Measurements from ENCODE around the gene NECTIN1.

The NECTIN1 gene

GRCh38 chr11:119729951-119730613 lies 1.1 kb upstream of the NECTIN1 start:
- no peak for DNase-seq

DNA sequence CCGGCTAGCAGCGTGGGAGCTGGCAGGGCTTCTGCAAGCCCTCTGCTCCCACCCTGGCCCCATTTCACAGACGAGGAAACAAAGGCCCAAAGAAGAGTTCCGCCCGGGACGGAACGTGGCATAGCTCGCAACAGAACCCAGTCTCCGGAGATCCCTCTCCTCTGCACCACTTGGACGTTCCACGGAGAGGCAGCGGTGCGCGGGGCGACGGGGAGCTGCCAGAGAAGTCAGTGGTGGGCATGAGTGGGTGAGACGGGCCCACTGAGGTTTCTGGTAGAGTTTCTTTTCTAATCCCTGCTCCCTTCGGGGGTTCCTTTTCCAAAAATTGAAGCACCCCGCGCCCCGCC lies 554 bp upstream of the NECTIN1 start:
- no peak for DNase-seq

DNA sequence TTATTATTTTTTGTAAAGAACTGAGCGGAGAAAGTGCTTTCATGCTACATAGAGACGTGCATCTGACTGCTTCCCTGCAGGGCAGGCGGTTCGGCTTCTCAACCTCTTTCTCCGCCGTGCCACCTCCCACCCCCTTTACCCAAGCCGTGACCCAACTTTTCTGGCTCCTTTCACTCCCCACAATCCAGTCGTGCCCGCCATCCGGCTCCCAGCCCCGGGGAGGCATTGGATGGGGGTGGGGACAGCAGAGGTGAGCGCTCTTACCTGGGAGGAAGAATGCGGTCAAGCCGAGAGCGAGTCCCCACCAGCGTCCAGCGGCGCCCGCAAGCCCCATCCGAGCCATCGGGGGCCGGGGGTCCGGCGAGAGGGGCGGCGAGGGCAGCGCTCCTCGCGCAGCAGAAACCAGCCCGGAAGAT lies 781 bp downstream of the NECTIN1 start:
- DNase-seq = no peak

GRCh38 chr11:119727523-119728151 lies 1.4 kb downstream of the NECTIN1 start:
- peak in 1 of 5 experiments; percentile 16 for DNase-seq

- no peak for DNase-seq
Observed at GRCh38 chr11:119726585-119727522, 2.1 kb downstream of the NECTIN1 start.

GRCh38 chr11:119726150-119726553 lies 2.8 kb downstream of the NECTIN1 start:
- DNase-seq = no peak

DNA sequence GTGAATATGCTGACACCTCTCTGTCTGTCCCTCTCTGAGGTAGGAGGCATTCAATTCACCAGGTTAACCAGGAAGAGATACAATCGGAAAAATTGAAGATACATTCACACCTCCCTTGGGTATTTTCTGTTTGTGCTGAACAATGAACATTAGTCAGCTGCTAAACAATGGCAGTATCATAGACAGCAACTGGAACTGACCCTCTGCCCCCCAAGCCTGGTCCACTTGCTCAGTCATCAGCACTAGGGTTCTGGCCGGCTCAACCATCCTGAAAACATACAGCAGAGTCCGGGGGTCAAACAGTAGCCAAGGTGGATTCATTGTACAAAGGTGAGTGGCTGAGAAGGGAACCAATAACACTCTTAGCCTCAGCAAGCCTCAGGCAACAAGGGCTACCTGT lies 4.0 kb downstream of the NECTIN1 start:
- no peak for DNase-seq

DNA sequence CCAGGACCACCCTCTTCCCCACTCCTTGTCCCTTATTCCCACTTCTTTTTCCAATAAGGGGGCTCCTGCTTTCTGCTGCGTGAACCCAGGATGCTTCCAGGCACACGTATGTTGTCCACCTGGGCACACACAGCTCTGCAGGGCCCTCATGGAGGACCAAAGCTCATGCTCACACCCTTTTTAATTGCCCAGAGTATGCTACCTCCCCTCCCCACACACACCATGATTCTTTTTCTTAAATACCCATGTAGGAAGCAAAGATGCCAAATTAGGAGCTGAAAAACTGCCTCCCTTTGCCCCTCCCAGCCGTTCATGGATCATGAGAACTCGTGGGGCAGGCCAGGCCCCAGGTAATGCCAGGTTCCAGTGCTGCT lies 5.1 kb downstream of the NECTIN1 start:
- no peak for DNase-seq

DNA sequence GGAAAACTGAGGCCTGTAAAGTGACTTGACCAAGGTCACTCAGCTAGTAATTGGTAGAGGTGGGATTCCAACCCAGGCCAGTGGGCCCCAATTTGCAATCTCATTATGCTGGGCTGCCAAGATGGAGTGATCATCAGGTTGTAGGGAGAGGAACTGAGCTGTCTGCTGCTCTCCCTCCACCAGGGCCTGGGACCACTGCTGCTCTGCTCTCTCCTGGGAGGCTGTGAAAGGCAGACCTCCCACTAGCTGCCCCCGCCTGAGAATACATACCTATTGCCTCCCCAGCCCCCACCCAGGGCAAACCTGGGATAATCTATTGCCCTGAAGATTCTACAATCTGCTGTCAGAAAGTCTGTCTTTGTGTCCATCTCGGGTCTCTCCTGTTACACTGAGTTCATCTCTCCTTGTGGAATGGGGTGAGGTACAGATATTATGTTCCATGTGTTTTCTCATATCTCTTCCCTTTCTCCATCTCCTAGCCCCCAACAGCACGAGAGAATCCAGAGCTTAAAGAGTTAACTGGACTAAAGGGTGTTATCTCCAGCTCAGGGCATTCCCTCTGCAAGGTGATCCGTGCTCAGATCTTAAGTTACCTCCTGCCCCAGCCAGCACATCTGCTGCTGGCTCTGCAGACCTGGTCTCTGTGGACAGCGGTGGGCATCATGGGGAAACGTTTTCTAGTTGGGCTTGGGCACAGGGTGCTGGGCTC lies 5.6 kb downstream of the NECTIN1 start:
- no peak for DNase-seq

DNA sequence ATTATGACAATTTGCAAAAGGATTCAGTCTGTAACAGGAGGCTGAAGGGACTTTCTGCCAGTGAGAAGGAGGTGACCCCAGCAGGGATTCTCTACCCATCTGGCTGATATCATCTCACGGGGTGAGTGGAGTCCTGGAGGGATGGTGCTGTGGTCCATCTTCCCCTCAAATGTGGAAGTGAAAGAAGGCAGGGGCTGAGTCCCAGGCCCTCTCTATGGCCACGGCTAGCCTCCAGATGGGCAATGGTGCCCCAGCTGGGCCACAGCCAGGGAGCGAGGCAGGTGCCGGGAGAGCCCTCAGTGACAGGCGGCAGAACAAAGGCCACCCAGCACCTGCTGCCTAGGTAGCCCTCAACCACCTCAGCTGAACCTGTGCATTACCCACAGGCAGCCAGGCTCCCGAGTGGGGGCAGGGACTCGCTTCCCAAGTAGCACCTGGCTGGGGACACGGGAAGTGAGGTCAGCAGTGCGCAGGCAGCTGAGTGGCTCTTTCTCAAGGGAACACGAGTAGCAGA lies 6.7 kb downstream of the NECTIN1 start:
- DNase-seq = no peak

DNA sequence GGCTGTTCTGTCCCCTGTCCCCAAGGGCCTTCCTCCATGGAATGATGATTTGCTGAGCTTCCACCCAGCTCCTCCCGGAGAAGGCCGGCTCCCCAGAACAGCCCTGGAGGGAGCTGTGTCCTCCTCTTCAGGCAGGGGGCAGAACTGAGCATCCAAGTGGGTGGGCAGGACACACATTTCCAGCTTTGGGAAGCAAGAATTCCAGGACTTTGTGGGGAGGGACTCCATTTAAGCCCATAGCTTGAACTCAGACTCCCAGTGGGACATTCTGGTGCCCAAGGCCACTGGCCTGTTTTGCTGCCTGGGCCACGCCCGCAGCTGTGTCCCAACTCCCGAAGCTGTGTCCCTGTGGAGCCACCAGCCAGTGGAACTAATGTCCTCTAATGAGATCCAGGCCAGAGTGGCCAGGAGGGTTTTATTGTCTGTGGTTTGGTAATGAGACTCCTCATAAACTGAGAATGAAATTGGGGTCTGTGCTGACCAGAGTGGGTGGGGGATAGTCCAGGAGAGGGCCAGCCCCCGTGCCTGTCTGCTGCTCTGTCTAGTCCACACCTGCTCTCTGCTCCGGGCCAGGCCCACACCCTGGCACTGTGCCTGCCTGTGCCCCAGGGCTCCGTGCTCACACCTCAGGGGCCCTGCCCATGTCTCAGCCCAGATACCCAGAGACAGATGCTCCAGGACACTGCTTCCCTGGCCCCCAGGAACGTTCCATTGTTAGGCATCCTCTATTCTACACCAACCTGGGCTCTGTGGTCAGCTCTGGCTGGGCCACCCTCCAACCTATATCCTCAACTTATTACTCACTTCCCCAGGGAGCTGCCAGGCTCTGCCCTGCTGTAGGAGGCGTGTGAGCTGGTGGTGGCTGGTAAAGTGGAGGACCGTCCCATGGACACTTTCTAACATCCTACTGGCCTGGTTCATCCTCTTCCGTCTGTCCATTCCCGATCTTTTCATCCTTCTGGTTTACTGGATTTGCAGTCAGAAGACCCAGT lies 7.6 kb downstream of the NECTIN1 start:
- DNase-seq = no peak

- no peak for DNase-seq
Observed at GRCh38 chr11:119720311-119720913, 8.6 kb downstream of the NECTIN1 start.

GRCh38 chr11:119717839-119718534 lies 11.0 kb downstream of the NECTIN1 start:
- no peak for DNase-seq

DNA sequence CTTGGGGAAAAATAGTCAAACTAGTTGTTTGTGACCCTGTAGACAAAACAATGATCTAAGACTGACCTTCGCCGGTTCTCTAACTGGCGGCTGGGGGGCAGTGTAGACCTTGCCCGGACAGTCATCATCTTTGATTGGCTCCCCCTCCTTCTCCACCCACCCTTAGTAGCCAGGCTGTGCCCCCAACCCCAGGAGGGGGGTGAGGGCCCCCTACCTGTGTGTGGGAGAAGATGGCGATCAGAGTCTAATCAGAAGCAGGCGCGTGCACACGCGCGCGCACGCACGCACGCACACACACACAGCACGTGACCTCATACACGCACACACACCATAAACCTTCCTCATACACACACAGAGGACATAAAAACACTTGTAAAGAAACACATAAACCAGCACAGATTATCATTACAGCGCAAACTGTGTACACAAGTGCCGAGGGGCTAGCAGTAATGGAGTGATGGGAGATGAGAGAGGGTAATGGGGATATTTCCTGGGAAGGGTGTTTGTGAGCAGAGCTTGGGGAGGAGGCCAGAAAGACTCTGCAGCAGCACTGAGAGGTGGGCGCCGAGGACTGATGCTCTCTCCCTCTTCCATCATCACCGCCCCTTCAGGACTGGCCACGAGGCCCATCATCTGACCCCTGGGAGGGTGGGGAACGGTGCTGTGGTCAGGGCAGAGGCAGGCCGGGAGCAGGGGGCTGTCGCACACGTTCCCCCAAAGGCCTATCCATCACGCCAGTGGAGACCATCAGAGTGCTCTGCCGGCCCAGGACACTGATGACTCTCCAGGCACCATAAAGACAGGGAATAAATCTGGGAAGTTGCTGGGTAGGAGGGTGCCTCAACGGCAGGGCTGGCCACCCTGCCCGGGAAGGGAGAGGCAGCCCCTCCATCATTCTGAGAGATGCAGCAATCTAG lies 12.2 kb downstream of the NECTIN1 start:
- DNase-seq = no peak

- DNase-seq = no peak
Observed at GRCh38 chr11:119714590-119714989, 14.4 kb downstream of the NECTIN1 start.

GRCh38 chr11:119714189-119714588 lies 14.8 kb downstream of the NECTIN1 start:
- DNase-seq = no peak

GRCh38 chr11:119713359-119714040 lies 15.5 kb downstream of the NECTIN1 start:
- no peak for DNase-seq

- DNase-seq = no peak
Observed at GRCh38 chr11:119712459-119713358, 16.3 kb downstream of the NECTIN1 start.
